T-helper 2 cell treated with Interferon-gamma antibody and Interleukin-4, amounts not matched to agents 5 μg/mL and 100 μg/mL, for 36 hours (primary cell): ENCODE measurements around the gene ACTR2.
"Not testable (repeated sequence)": the region's sequence is repeated elsewhere in the genome, so short reads cannot be mapped to it uniquely, and the experiment has no call there.

ENCODE experiments used
- DNase-seq: peaks from one replicate; pipeline ENCODE4 v3.0.0; 2021; ENCODE audit warnings: low spot score
- H3K27ac Mint-ChIP-seq: one replicate; pipeline ENCODE4 v1.8.0; 2021; ENCODE audit warnings: mild to moderate bottlenecking, mixed read lengths
- H3K27me3 Mint-ChIP-seq: one replicate; pipeline ENCODE4 v1.8.0; 2021; ENCODE audit warnings: low read depth, mixed read lengths
- H3K36me3 Mint-ChIP-seq: one replicate; pipeline ENCODE4 v1.8.0; 2021; ENCODE audit warnings: low read depth, mixed read lengths
- H3K4me1 Mint-ChIP-seq: one replicate; pipeline ENCODE4 v1.8.0; 2021; ENCODE audit warnings: low read depth, mixed read lengths
- H3K4me3 Mint-ChIP-seq: one replicate; pipeline ENCODE4 v1.8.0; 2022; ENCODE audit warnings: mild to moderate bottlenecking, moderate library complexity, mixed read lengths
- H3K9me3 Mint-ChIP-seq: one replicate; pipeline ENCODE4 v1.8.0; 2021; ENCODE audit warnings: mixed read lengths

ACTR2 gene

DNA sequence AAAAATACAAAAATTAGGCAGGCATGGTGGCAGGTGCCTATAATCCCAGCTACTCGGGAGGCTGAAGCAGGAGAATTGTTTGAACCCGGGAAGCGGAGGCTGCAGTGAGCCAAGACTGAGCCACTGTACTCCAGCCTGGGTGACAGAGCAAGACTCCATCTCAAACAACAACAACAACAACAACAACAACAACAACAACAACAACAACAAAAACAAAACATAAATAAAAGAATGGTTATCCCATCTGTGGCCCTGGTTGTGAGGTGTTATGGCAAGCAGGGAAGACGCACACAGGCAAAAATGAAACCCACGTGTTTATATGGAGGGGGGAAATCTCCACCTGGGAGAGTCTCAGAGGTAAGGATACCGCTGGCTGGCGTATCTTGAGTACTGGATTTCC is 89.7 kb downstream of the ACTR2 start:
- H3K27me3 Mint-ChIP-seq, DNase-seq, H3K27ac Mint-ChIP-seq, H3K36me3 Mint-ChIP-seq, H3K4me3 Mint-ChIP-seq, H3K9me3 Mint-ChIP-seq: not testable (repeated sequence)
- peaks cover 16% of the 10 kb centered on the region for H3K4me1 Mint-ChIP-seq

DNA sequence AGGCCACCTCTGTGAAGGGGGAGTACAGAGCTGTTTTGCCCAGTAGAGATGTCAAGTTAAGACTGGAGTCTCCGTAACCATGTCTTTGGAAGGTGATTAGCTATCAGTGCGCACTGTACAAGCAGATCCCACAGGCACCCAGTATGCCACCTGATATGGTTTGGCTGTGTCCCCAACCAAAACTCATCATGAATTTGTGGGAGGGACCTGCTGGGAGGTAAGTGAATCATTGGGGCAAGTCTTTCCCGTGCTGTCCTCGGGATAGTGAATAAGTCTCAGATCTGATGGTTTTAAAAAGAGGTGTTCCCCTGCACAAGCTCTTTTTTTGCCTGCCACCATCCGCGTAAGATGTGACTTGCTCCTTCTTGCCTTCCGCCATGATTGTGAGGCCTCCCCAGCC is 90.2 kb downstream of the ACTR2 start:
- DNase-seq, result no peak
- peaks cover 9% of the 10 kb centered on the region for H3K36me3 Mint-ChIP-seq
- H3K27ac Mint-ChIP-seq, result no peak overlapping the region
- no peak overlapping the region for H3K4me3 Mint-ChIP-seq
- no peaks in the 10 kb centered on the region for H3K9me3 Mint-ChIP-seq
- no peaks in the 10 kb centered on the region for H3K27me3 Mint-ChIP-seq
- H3K4me1 Mint-ChIP-seq, result peaks cover 16% of the 10 kb centered on the region

DNA sequence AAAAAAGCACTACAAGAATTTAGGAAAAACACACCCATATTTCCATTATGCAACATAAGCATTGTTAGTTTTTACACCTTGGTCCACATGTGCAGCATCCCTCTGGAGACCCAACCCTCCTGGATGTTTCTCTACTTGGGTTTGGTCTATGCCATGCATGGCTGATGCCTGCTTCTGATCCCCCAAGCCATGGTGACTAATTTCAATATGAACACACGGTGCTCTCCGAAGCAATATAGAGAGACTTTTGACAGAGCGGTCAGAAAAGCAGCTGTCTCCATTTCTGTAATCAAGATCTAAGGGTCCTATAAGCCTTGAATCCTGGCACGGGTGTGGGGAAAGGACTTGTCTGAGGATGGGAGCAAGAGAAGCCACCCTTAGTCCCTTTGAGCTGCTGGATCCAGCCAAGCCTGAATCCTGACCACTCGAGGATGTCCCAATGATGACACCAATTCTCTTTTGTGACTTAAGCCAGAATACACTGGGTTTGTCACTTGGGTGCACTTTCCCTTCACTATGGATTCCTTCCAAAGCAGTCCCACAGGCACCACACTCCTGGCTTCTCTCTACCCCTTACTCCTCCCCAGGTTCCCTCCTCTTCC is 91.5 kb downstream of the ACTR2 start:
- Mint-ChIP-seq H3K27ac (no peak overlapping the region), H3K27me3 (no peaks in the 10 kb centered on the region), H3K36me3 (peaks cover 1% of the 10 kb centered on the region), H3K9me3 (no peaks in the 10 kb centered on the region), H3K4me3 (no peak overlapping the region), H3K4me1 (peaks cover 11% of the 10 kb centered on the region)
- no peak for DNase-seq

DNA sequence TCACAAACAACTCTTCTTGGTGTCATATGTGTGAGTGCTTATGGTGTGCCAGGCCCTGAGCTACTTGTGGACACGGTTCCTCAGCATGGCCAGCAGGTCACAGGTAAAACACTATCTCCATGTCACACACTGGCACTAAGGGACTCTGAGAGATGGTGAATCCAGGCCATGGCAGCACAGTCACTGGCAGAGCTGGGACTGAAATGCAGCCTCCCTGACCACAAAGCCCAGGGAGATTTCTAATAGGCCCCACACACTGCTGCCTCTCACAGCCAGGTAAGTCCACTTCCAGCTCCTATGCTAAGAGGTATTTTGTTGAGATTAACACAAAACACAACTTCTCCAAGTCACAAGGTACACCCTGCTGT is 92.0 kb downstream of the ACTR2 start:
- Mint-ChIP-seq H3K9me3 (no peaks in the 10 kb centered on the region), H3K36me3 (no peaks in the 10 kb centered on the region), H3K4me1 (peaks cover 11% of the 10 kb centered on the region), H3K27me3 (no peaks in the 10 kb centered on the region), H3K4me3 (no peak overlapping the region), H3K27ac (no peak overlapping the region)
- DNase-seq, result no peak

DNA sequence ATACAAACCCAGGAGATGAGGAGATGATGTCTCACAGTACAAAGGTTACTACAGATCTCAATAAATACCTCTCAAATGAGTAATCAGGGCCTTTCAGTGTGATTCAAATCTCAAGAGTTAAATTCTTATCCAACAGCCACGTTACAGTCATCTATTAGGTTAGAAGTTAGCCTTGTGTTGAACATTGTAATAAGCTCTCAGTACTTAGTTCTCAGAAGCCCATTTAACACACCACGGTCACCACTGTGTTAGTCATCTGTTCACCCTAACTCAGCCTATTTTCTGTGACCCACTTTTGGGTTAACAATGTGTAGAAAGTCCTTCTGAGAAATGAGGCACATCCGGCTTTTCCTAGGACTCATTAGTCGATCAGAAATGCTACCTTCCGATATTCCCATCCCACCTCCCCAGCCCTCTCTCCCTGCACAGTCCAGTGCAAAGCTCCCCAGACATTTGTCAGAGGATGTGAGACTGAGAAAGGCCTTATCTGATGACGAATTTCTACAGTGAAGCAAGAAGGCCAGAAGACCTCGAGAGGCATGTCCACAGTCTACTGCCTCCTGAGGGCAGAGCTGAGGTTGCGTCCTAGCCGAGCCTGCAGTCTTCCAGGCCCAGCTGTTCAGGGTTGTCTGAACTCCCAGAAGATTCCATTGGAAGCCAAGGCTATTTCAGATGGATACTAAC is 92.6 kb downstream of the ACTR2 start:
- Mint-ChIP-seq H3K36me3 (no peaks in the 10 kb centered on the region), H3K4me1 (peaks cover 11% of the 10 kb centered on the region), H3K9me3 (no peaks in the 10 kb centered on the region), H3K4me3 (no peak overlapping the region), H3K27ac (peak overlapping the region; percentile 17), H3K27me3 (peaks cover 3% of the 10 kb centered on the region)
- DNase-seq, result peak; percentile 43
